GM12878 (cell line): ENCODE results near the gene AMT. TPM values are rescaled to one million over a fixed set of nuclear protein-coding genes. Genes with fewer than 3 reads are reported as not detected.

Experiments
- ASH2L ChIP-seq: fragments of 300-600, 200-600 bp; sonication (generic); IDR thresholded peaks from 2 replicates; pipeline ENCODE4 v1.6.1; 2017; ENCODE audit warnings: low read depth, mild to moderate bottlenecking, borderline replicate concordance
- ATF7 ChIP-seq: fragments of 450-650 bp; IDR thresholded peaks from 2 replicates; pipeline ENCODE4 v1.6.1; 2016; ENCODE audit warnings: low read depth, mild to moderate bottlenecking
- CBFB ChIP-seq: IDR thresholded peaks from 2 replicates; pipeline ENCODE4 v1.6.1; 2016; ENCODE audit warnings: antibody characterized with exemption, low read depth
- CBX5 ChIP-seq: sonication (generic); IDR thresholded peaks from 2 replicates; pipeline ENCODE4 v1.6.1; 2016; ENCODE audit warnings: low read depth, moderate library complexity, mild to moderate bottlenecking, inconsistent platforms
- CREB1 ChIP-seq: IDR thresholded peaks from 2 replicates; pipeline ENCODE4 v1.6.1; 2012; ENCODE audit warnings: low read depth, mild to moderate bottlenecking, inconsistent platforms
- EGR1 ChIP-seq, 2 experiments: IDR thresholded peaks; 1 replicate in 1 of 2; 2 replicates in 1 of 2; pipeline ENCODE4 v1.6.1; 2011 to 2012; ENCODE audit warnings: low read depth in 2 of 2, low read length in 2 of 2, borderline replicate concordance in 1 of 2, mild to moderate bottlenecking in 1 of 2, moderate library complexity in 1 of 2
- EP300 ChIP-seq, 2 experiments: fragments of 150-350 bp in 1 of 2; IDR thresholded peaks; 2 replicates each; pipeline ENCODE4 v1.6.1; 2011 to 2012; ENCODE audit warnings: low read depth in 2 of 2, low read length in 2 of 2, borderline replicate concordance in 1 of 2, improper control_type of control experiment in 1 of 2, inconsistent platforms in 1 of 2; ENCODE audit not compliant: control insufficient read depth in 1 of 2
- ESRRA ChIP-seq: IDR thresholded peaks from 2 replicates; pipeline ENCODE4 v1.6.1; 2012; ENCODE audit warnings: mild to moderate bottlenecking, low read length, improper control_type of control experiment
- ETV6 ChIP-seq, 2 experiments: fragments of 450-650 bp in 1 of 2; IDR thresholded peaks in 1 of 2; conservative IDR thresholded peaks in 1 of 2; 2 replicates each; pipeline ENCODE4 v1.6.1; 2014; ENCODE audit warnings: antibody characterized with exemption in 1 of 2, borderline replicate concordance in 1 of 2, low read depth in 1 of 2, mild to moderate bottlenecking in 1 of 2, moderate library complexity in 1 of 2
- HCFC1 ChIP-seq: fragments of 150-350 bp; IDR thresholded peaks from 2 replicates; pipeline ENCODE4 v1.6.1; 2014; ENCODE audit warnings: low read length
- IRF4 ChIP-seq: IDR thresholded peaks from 2 replicates; pipeline ENCODE4 v1.6.1; 2011; ENCODE audit warnings: low read depth, low read length
- KDM1A ChIP-seq: fragments of 200-600 bp; sonication (generic); IDR thresholded peaks from 2 replicates; pipeline ENCODE4 v1.6.1; 2016; ENCODE audit warnings: borderline replicate concordance
- NFXL1 ChIP-seq: fragments of 450-650 bp; IDR thresholded peaks from 2 replicates; pipeline ENCODE4 v1.6.1; 2017; ENCODE audit warnings: antibody characterized with exemption, mild to moderate bottlenecking, borderline replicate concordance
- PAX8 ChIP-seq: fragments of 450-650 bp; IDR thresholded peaks from 2 replicates; pipeline ENCODE4 v1.6.1; 2017; ENCODE audit warnings: mild to moderate bottlenecking, moderate library complexity
- RELA ChIP-seq: fragments of 450-650 bp; IDR thresholded peaks from 2 replicates; pipeline ENCODE4 v1.8.0; 2014; ENCODE audit warnings: borderline replicate concordance; ENCODE audit not compliant: partially characterized antibody
- TARDBP ChIP-seq: IDR thresholded peaks from 2 replicates; pipeline ENCODE4 v1.6.1; 2016; ENCODE audit warnings: borderline replicate concordance
- TCF12 ChIP-seq: IDR thresholded peaks from 2 replicates; pipeline ENCODE4 v1.6.1; 2011; ENCODE audit warnings: low read depth, mild to moderate bottlenecking, low read length
- ZNF207 ChIP-seq: fragments of 450-650 bp; IDR thresholded peaks from 2 replicates; pipeline ENCODE4 v1.6.1; 2014; ENCODE audit warnings: antibody characterized with exemption, mild to moderate bottlenecking, borderline replicate concordance
- ZNF384 ChIP-seq: IDR thresholded peaks from 2 replicates; pipeline ENCODE4 v1.6.1; 2012; ENCODE audit warnings: low read depth, mild to moderate bottlenecking, low read length, improper control_type of control experiment, borderline replicate concordance
- polyA plus RNA-seq, 11 experiments: library from polyadenylated mRNA; depleted of rRNA in 4 of 11; unstranded in 6 of 11; stranded (reverse) in 5 of 11; fragments of >200 nt; fragmentation: Nextera tagmentation in 4 of 11; fragmentation: Illumina TruSeq in 1 of 11; extraction: Ambion mirVana in 4 of 11; extraction: Trizol in 1 of 11; gene quantifications; 1 replicate in 1 of 11; 2 replicates in 10 of 11; pipeline versions ENCODE4 v1.2.1 to v1.2.3, GENCODE V29; 2011 to 2016; ENCODE audit warnings: inconsistent platforms in 2 of 11, missing spikeins in 2 of 11, low read depth in 1 of 11
- total RNA-seq, 4 experiments: library from RNA; depleted of rRNA in 3 of 4; stranded (reverse); fragments of >200 nt in 3 of 4; fragmentation: Illumina TruSeq in 1 of 4; extraction: Trizol in 1 of 4; gene quantifications; 2 replicates each; pipeline versions ENCODE4 v1.2.1 to v1.2.3, GENCODE V29; 2013 to 2021
- TF ChIP-seq, protein P1 (sequence below): IDR thresholded peaks from 2 replicates; pipeline ENCODE4 v1.6.1; 2012; ENCODE audit warnings: low read depth, low read length, improper control_type of control experiment
- TF ChIP-seq, protein P2 (sequence below): fragments of 450-650 bp; IDR thresholded peaks from 2 replicates; pipeline ENCODE4 v1.6.1; 2016; ENCODE audit warnings: mild to moderate bottlenecking
- TF ChIP-seq, protein P3 (sequence below): fragments of 450-650 bp; IDR thresholded peaks from 2 replicates; pipeline ENCODE4 v1.6.1; 2017; ENCODE audit warnings: low read depth, mild to moderate bottlenecking, moderate library complexity
- TF ChIP-seq, protein P4 (sequence below): fragments of 450-650 bp; formaldehyde crosslinking; IDR thresholded peaks from 2 replicates; pipeline ENCODE4 v1.5.0; 2022; ENCODE audit warnings: mild to moderate bottlenecking, missing genetic modification characterization

Gene AMT
- total and polyA plus RNA-seq, 10 of the 15 experiments (the other 5 are each of a cell fraction or from before 2014, with no cell fraction given): 0.45 to 7.2 (median 2.6) TPM

DNA sequence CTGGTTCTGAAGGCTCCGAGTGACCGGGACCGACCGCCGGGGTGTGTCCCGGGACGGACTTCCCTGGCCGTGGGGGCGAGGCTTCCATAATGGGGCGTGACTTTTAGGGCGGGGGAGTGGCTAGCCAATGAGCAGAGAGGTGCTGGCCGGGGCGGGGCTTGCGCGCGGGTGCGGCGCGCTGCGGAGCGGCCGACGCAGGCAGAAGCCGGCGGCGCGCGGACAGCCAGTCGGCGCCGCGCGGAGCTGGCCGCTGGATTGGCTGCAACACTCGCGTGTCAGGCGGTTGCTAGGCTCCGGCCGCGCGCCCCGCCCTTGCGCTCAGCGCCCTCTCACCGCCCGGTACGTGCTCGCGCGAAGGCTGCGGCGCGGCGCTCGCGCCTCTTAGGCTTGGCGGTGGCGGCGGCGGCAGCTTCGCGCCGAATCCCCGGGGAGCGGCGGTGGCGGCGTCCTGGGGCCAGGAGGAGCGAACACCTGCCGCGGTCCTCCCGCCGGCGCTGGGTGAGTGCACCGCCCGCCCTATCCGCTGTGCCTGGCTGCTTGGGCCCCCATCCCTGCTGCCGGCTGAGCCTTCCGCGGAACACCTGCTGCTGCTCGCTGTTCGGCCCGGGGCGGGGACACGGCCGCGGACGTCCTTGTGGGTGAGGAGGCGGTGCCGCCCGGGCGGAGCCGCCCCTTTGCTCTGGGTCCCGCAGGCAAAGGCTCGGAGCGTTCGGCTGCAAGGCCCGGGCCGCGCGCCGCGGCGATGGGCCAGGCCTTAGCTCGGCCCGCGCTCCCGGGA is 47.9 kb upstream of the AMT start, which contains the start of gene DAG1 (continued):
- TF ChIP-seq TARDBP: no peak
- TF ChIP-seq CBFB: no peak
- peak; percentile 61 for TF ChIP-seq RELA
- no peak for TF ChIP-seq ASH2L
- TF ChIP-seq EP300 (IDR thresholded peaks at IDR 0.05; ENCODE audit: borderline replicate concordance in 1 of 2, control insufficient read depth in 1 of 2, low read depth in 2 of 2, low read length in 2 of 2): 0 out of 4 replicates have a peak, but pooled peaks of 1 of the 2 experiments have one; percentile 15
- TF ChIP-seq TCF12: peak; percentile 85
- TF ChIP-seq NFXL1: 0 out of 2 replicates have a peak, but pooled peaks have one; percentile 49
- TF ChIP-seq, protein P1, sequence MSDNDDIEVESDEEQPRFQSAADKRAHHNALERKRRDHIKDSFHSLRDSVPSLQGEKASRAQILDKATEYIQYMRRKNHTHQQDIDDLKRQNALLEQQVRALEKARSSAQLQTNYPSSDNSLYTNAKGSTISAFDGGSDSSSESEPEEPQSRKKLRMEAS: peak; percentile 19; the same call in 1 of the 2 replicates
- TF ChIP-seq PAX8: no peak
- TF ChIP-seq, protein P2, sequence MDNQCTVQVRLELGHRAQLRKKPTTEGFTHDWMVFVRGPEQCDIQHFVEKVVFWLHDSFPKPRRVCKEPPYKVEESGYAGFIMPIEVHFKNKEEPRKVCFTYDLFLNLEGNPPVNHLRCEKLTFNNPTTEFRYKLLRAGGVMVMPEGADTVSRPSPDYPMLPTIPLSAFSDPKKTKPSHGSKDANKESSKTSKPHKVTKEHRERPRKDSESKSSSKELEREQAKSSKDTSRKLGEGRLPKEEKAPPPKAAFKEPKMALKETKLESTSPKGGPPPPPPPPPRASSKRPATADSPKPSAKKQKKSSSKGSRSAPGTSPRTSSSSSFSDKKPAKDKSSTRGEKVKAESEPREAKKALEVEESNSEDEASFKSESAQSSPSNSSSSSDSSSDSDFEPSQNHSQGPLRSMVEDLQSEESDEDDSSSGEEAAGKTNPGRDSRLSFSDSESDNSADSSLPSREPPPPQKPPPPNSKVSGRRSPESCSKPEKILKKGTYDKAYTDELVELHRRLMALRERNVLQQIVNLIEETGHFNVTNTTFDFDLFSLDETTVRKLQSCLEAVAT: no peak
- TF ChIP-seq HCFC1: peak; percentile 39; the same call in 1 of the 2 replicates
- no peak for TF ChIP-seq ATF7
- TF ChIP-seq ESRRA: no peak
- 0 out of 3 replicates have a peak, but pooled peaks of 1 of the 2 experiments have one; percentile 24 for TF ChIP-seq EGR1 (IDR thresholded peaks at IDR 0.05; ENCODE audit: borderline replicate concordance in 1 of 2, low read depth in 2 of 2, low read length in 2 of 2)
- TF ChIP-seq, protein P3, sequence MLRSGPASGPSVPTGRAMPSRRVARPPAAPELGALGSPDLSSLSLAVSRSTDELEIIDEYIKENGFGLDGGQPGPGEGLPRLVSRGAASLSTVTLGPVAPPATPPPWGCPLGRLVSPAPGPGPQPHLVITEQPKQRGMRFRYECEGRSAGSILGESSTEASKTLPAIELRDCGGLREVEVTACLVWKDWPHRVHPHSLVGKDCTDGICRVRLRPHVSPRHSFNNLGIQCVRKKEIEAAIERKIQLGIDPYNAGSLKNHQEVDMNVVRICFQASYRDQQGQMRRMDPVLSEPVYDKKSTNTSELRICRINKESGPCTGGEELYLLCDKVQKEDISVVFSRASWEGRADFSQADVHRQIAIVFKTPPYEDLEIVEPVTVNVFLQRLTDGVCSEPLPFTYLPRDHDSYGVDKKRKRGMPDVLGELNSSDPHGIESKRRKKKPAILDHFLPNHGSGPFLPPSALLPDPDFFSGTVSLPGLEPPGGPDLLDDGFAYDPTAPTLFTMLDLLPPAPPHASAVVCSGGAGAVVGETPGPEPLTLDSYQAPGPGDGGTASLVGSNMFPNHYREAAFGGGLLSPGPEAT: no peak
- TF ChIP-seq CREB1: no peak; the same call in 1 of the 2 replicates
- TF ChIP-seq ZNF207: 0 out of 2 replicates have a peak, but pooled peaks have one; percentile 88
- TF ChIP-seq ZNF384: no peak
- TF ChIP-seq, protein P4, sequence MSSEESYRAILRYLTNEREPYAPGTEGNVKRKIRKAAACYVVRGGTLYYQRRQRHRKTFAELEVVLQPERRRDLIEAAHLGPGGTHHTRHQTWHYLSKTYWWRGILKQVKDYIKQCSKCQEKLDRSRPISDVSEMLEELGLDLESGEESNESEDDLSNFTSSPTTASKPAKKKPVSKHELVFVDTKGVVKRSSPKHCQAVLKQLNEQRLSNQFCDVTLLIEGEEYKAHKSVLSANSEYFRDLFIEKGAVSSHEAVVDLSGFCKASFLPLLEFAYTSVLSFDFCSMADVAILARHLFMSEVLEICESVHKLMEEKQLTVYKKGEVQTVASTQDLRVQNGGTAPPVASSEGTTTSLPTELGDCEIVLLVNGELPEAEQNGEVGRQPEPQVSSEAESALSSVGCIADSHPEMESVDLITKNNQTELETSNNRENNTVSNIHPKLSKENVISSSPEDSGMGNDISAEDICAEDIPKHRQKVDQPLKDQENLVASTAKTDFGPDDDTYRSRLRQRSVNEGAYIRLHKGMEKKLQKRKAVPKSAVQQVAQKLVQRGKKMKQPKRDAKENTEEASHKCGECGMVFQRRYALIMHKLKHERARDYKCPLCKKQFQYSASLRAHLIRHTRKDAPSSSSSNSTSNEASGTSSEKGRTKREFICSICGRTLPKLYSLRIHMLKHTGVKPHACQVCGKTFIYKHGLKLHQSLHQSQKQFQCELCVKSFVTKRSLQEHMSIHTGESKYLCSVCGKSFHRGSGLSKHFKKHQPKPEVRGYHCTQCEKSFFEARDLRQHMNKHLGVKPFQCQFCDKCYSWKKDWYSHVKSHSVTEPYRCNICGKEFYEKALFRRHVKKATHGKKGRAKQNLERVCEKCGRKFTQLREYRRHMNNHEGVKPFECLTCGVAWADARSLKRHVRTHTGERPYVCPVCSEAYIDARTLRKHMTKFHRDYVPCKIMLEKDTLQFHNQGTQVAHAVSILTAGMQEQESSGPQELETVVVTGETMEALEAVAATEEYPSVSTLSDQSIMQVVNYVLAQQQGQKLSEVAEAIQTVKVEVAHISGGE (CRISPR knock-in tag): no peak
- no peak for TF ChIP-seq ETV6 (conservative IDR thresholded peaks at IDR 0.05 in 1 of 2, IDR thresholded peaks at IDR 0.05 in 1 of 2; ENCODE audit: borderline replicate concordance in 1 of 2, low read depth in 1 of 2)
- no peak for TF ChIP-seq CBX5
- no peak for TF ChIP-seq IRF4
- TF ChIP-seq KDM1A: no peak
